Hepatocyte (in vitro differentiated cells): Measurements from ENCODE around the gene CCNG2.

Source experiments
- CTCF ChIP-seq: fragments of 200-600 bp; sonication (generic); IDR thresholded peaks from 2 replicates; pipeline ENCODE4 v1.5.1; 2016; ENCODE audit warnings: antibody characterized with exemption, mild to moderate bottlenecking; ENCODE audit not compliant: poor library complexity
- EZH2 ChIP-seq: fragments of 200-600 bp; sonication (generic); IDR thresholded peaks from 2 replicates; pipeline ENCODE4 v1.6.1; 2016; ENCODE audit warnings: antibody characterized with exemption, mild to moderate bottlenecking, borderline replicate concordance
- EZH2phosphoT487 ChIP-seq: fragments of 200-600 bp; sonication (generic); IDR thresholded peaks from one replicate; pipeline ENCODE4 v1.6.1; 2018; ENCODE audit warnings: antibody characterized with exemption, mild to moderate bottlenecking, low read depth, moderate library complexity; ENCODE audit not compliant: unreplicated experiment, severe bottlenecking

GRCh38 chr4:77151241-77151640, 5.8 kb upstream of the CCNG2 start:
- TF ChIP-seq CTCF (no peak), EZH2phosphoT487 (no peak), EZH2 (no peak)
